ENCODE results near the gene UNC80.
A peak's percentile ranks its signal among the peaks of the same experiment; 100 is the strongest.

The UNC80 gene

GRCh38 chr2:209818939-209819338 lies 47.3 kb downstream of the UNC80 start:
- DNase-seq: no peak

GRCh38 chr2:209821806-209822205 lies 50.2 kb downstream of the UNC80 start:
- DNase-seq: no peak

- no peak for DNase-seq
Measured at GRCh38 chr2:209823484-209823883, 51.9 kb downstream of the UNC80 start.

GRCh38 chr2:209824391-209824790 lies 52.8 kb downstream of the UNC80 start:
- DNase-seq: no peak

- DNase-seq: no peak
Measured at GRCh38 chr2:209830722-209831465, 59.3 kb downstream of the UNC80 start.

GRCh38 chr2:209834767-209835166 lies 63.1 kb downstream of the UNC80 start:
- DNase-seq: no peak

- no peak for DNase-seq
Measured at GRCh38 chr2:209840434-209840833, 68.8 kb downstream of the UNC80 start.

GRCh38 chr2:209845666-209846065 lies 74.0 kb downstream of the UNC80 start:
- DNase-seq: no peak

- DNase-seq: no peak
Measured at GRCh38 chr2:209864716-209865295, 93.2 kb downstream of the UNC80 start.

- DNase-seq: no peak
Measured at GRCh38 chr2:209868271-209868994, 96.8 kb downstream of the UNC80 start.

- no peak for DNase-seq
Measured at GRCh38 chr2:209870067-209870466, 98.4 kb downstream of the UNC80 start.

GRCh38 chr2:209872675-209873074 lies 101.0 kb downstream of the UNC80 start:
- no peak for DNase-seq

- DNase-seq: no peak
Measured at GRCh38 chr2:209875270-209875669, 103.6 kb downstream of the UNC80 start.

- DNase-seq: peak; percentile 1
Measured at GRCh38 chr2:209876211-209876610, 104.6 kb downstream of the UNC80 start.

GRCh38 chr2:209878701-209879100 lies 107.1 kb downstream of the UNC80 start:
- DNase-seq: no peak

- no peak for DNase-seq
Measured at GRCh38 chr2:209900638-209901037, 129.0 kb downstream of the UNC80 start.

- DNase-seq: no peak
Measured at GRCh38 chr2:209901172-209901571, 129.5 kb downstream of the UNC80 start.

GRCh38 chr2:209905691-209906090 lies 134.1 kb downstream of the UNC80 start:
- DNase-seq: no peak

- no peak for DNase-seq
Measured at GRCh38 chr2:209907746-209908145, 136.1 kb downstream of the UNC80 start.

- no peak for DNase-seq
Measured at GRCh38 chr2:209908511-209908910, 136.9 kb downstream of the UNC80 start.

- no peak for DNase-seq
Measured at GRCh38 chr2:209911486-209911885, 139.9 kb downstream of the UNC80 start.

- DNase-seq: no peak
Measured at GRCh38 chr2:209913786-209914345, 142.2 kb downstream of the UNC80 start.

- DNase-seq: no peak
Measured at GRCh38 chr2:209917154-209917771, 145.6 kb downstream of the UNC80 start.
